ENCODE results near the gene GPC2. TPM values are rescaled to one million over a fixed set of nuclear protein-coding genes. Genes with fewer than 3 reads are reported as not detected.

GPC2 gene
- total RNA-seq, 4 donors from 2014 or later = 7.3 to 45.4 (median 14.8) TPM

- Histone ChIP-seq H3K27me3 (no peaks in the 10 kb centered on the region), H3K4me1 (peaks cover 42% of the 10 kb centered on the region), H3K36me3 (no peaks in the 10 kb centered on the region), H3K4me3 (no peak overlapping the region), H3K9me3 (no peaks in the 10 kb centered on the region), H3K27ac (no peak overlapping the region)
- DNase-seq (ENCODE audit: low spot score in 2 of 2) = no peak
- WGBS = 53% methylated on average over 1 of the region's 1 CpG
- TF ChIP-seq POLR2A (IDR thresholded peaks at IDR 0.05) (no peak), EP300 (IDR thresholded peaks at IDR 0.05) (no peak), POLR2AphosphoS5 (IDR thresholded peaks at IDR 0.05) (no peak)
- TF ChIP-seq, protein P1, sequence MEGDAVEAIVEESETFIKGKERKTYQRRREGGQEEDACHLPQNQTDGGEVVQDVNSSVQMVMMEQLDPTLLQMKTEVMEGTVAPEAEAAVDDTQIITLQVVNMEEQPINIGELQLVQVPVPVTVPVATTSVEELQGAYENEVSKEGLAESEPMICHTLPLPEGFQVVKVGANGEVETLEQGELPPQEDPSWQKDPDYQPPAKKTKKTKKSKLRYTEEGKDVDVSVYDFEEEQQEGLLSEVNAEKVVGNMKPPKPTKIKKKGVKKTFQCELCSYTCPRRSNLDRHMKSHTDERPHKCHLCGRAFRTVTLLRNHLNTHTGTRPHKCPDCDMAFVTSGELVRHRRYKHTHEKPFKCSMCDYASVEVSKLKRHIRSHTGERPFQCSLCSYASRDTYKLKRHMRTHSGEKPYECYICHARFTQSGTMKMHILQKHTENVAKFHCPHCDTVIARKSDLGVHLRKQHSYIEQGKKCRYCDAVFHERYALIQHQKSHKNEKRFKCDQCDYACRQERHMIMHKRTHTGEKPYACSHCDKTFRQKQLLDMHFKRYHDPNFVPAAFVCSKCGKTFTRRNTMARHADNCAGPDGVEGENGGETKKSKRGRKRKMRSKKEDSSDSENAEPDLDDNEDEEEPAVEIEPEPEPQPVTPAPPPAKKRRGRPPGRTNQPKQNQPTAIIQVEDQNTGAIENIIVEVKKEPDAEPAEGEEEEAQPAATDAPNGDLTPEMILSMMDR (IDR thresholded peaks at IDR 0.05) = no peak
Measured at GRCh38 chr7:100128637-100128963, 48.6 kb downstream of the GPC2 start.

DNA sequence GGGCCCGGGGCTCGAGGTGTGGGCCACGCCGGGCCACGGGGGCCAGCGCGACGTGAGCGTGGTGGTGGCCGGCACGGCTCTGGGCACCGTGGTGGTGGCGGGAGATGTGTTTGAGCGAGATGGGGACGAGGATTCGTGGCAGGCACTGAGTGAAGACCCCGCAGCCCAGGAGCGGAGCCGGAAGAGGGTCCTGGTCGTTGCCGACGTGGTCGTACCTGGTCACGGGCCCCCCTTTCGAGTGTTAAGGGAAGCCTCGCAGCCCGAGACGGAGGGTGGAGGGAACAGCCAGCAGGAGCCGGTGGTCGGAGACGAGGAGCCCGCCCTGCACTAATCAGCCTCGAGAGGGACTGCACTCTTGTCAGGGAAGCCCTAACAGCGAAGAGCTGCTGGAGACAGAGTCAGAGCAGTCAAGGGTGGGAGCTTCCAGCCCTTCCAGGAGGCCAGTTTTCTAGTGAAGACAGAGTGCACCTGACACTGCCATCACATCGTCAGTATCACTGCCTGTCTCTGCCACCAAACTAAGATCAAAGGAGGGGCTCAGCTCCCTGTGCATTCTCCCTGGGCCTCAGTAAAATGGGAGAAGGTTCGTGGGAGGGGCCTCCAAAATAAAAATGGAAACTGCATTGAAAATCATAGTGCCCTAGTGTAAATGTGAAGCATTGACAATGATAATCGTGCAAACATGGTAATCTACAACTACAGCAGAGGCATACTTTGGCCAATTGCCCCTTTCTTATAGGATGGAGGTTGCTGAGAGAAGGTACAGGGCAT lies 49.1 kb downstream of the GPC2 start:
- WGBS = 5% methylated on average over 19 of the region's 37 CpGs
- no peak for DNase-seq (ENCODE audit: low spot score in 2 of 2)
- H3K27me3 ChIP-seq = no peaks in the 10 kb centered on the region
- H3K36me3 ChIP-seq = no peaks in the 10 kb centered on the region
- peaks cover 42% of the 10 kb centered on the region for H3K4me1 ChIP-seq
- H3K4me3 ChIP-seq = peak overlapping the region; percentile 91
- TF ChIP-seq POLR2AphosphoS5 (IDR thresholded peaks at IDR 0.05) (no peak), EP300 (IDR thresholded peaks at IDR 0.05) (no peak), POLR2A (IDR thresholded peaks at IDR 0.05) (no peak)
- TF ChIP-seq, protein P1 (IDR thresholded peaks at IDR 0.05) = no peak
- H3K27ac ChIP-seq = peak overlapping the region; percentile 99
- no peaks in the 10 kb centered on the region for H3K9me3 ChIP-seq

DNA sequence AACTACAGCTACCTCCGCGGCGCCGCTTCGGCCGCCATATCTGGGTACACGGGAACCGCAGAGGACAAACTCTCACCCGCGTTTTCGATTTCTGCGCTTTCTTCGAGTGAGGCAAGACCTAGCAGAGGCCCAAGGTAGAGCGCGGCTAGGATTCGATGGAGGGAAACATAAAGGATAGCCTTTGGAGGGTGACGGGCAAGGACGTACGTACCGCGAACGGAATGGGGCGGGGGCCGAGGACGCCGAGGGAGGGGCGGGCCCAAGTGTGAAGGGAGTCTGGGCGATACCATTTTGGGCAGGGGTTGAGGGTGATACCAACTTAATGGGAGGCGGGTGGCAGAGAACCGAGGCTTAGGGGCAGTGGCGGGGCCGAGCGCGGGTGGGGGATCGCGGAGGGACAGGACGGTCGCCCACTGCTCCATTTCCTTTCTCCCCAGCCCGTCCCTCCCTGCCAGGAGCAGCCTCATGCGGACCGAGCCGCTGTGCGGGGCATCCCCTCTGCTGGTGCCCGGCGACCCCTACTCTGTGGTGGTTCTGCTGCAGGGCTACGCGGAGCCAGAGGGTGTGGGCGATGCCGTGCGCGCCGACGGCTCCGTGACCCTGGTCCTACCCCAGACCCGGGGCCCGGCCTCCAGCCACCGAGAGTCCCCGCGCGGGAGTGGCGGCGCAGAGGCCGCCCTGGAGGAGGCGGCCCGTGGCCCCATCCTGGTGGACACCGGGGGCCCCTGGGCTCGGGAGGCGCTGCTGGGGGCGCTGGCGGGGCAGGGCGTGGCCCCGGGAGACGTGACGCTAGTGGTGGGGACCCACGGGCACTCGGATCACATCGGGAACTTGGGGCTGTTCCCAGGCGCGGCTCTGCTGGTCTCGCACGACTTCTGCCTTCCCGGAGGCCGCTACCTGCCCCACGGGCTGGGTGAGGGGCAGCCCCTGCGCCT lies 50.0 kb downstream of the GPC2 start, which contains the start of gene MBLAC1:
MBLAC1 (plus strand) TSS at position 37 of the 935 bp plus-strand sequence; CDS start at position 466, 429 bp downstream.
- Histone ChIP-seq H3K4me3 (peak within 1 kb of the TSS; percentile 91), H3K36me3 (no peaks in the 10 kb centered on the region), H3K4me1 (peaks cover 42% of the 10 kb centered on the region), H3K9me3 (no peaks in the 10 kb centered on the region), H3K27me3 (no peaks in the 10 kb centered on the region), H3K27ac (peak within 1 kb of the TSS; percentile 99)
- TF ChIP-seq POLR2A (IDR thresholded peaks at IDR 0.05) (no peak), EP300 (IDR thresholded peaks at IDR 0.05) (no peak), POLR2AphosphoS5 (IDR thresholded peaks at IDR 0.05) (peak in 2 of 3 donors; percentile 28 to 71)
- TF ChIP-seq, protein P1 (IDR thresholded peaks at IDR 0.05) = no peak
- peak; percentile 91 to 97 for DNase-seq (ENCODE audit: low spot score in 2 of 2)
- WGBS = under 1% methylated on average over 27 of the region's 85 CpGs

DNA sequence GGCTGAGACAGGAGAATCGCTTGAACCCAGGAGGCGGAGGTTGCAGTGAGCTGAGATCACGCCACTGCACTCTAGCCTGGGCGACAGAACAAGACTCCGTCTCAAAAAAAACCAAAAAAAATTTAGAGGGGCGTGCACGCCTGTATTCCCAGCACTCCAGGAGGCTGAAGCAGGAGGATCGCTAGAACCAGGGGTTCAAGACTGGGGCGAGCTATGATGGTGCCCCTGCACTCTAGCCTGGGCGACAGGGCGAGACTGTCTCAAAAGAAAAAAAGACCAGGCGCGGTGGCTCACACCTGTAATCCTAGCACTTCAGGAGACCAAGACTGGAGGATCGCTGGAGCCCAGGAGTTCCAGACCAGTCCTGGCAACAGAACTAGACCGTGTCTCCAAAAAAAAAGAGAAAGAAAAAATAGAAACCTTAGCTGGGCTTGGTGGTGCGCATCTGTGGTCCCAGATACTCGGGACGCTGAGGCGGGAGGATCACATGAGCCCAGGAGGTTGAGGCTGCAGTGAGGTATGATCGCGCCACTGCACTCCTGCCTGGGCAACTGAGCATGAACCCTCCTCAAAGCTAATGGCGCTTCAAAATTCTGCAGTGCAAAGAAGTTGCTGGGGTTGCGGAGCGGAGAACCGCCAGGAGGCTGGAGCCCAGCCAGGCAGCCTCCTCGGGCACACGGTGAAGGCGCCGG lies 50.8 kb downstream of the GPC2 start:
- H3K4me1 ChIP-seq = peaks cover 41% of the 10 kb centered on the region
- no peak for DNase-seq (ENCODE audit: low spot score in 2 of 2)
- TF ChIP-seq POLR2AphosphoS5 (IDR thresholded peaks at IDR 0.05) = peak in 1 of 3 donors; percentile 5
- TF ChIP-seq POLR2A (IDR thresholded peaks at IDR 0.05) = no peak
- no peak for TF ChIP-seq EP300 (IDR thresholded peaks at IDR 0.05)
- TF ChIP-seq, protein P1 (IDR thresholded peaks at IDR 0.05) = peak in 1 of 2 donors; percentile 1

More for the DNA sequence above, 50.8 kb downstream of the GPC2 start:
- peak overlapping the region; percentile 99 for H3K27ac ChIP-seq
- 13% methylated on average over 24 of the region's 29 CpGs for WGBS
- no peaks in the 10 kb centered on the region for H3K27me3 ChIP-seq
- H3K4me3 ChIP-seq = peak overlapping the region; percentile 91
- H3K9me3 ChIP-seq = no peaks in the 10 kb centered on the region
- H3K36me3 ChIP-seq = no peaks in the 10 kb centered on the region
